Measurements from ENCODE around the gene SERPIND1.

SERPIND1 gene

DNA sequence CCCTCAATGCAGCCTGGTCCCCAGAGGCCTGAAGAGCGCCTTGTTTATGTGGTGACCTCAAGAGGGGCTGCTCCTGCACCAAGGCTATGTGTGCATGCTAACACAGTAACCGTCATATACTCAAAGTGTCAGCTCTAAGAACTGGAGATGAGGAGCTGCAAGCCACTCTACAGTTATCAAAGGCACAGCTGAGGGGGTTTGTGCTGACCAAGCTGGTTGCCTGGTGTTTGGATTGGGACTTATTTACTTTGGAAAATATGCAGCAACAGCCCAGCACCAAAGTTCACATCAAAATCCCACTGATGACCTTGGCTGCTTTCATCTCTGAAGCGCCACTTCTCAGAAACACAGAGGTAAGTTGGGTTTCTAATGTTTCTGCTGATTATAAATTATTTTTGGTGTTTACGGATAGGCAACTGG lies at the start of gene SERPIND1:
Gene SERPIND1 (plus strand): TSS at position 321 of the 420 bp plus-strand sequence. CDS start 5,200 bp downstream, outside the sequence.
- peaks cover 18% of the 10 kb centered on the region for H3K36me3 Mint-ChIP-seq (ENCODE audit: low read depth)
- no peak within 1 kb of the TSS for H3K4me3 Mint-ChIP-seq
- H3K9me3 Mint-ChIP-seq: no peaks in the 10 kb centered on the region
- H3K27ac Mint-ChIP-seq: no peak within 1 kb of the TSS
- TF ChIP-seq CTCF (IDR thresholded peaks at IDR 0.05): no peak
- H3K4me1 Mint-ChIP-seq: peaks cover 3% of the 10 kb centered on the region
- H3K27me3 Mint-ChIP-seq (ENCODE audit: low read depth, poor library complexity): peaks cover 12% of the 10 kb centered on the region
- no peak for DNase-seq

DNA sequence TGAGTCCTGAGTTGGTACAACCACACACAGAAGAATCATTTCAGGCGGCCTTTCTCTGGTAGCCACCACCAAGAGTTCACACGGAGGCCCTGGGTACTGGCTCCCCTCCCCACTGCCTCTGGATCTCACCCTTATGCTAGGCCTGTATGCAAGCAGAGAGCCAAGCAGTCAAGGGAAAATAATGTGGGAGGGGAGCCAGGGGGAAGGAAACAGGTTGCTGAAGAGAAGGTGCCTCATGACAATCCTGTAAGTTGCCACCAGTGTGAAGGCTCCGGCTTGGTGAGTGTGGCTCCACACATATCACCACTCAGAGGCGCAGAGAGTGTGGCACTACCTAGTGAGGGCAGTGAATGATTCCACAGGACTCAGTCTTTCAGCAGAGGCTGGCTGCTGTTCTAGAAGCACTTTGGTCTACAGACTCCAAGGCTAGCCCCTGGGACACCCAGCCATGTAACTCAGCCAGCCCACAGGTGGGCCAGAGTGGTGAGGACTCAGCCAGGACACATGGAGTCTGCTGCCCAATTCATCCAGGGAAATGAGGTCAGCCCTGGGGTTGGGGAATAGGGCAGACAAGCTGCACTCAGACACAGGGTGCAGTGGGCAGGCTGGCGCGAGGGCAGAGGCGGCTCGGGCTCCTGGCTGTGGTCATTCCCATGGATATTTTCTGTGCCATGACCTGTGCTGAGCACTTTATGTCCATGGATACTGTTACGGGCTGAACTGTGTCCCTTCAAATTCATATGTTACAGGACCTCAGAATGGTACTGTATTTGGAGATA lies 49.0 kb upstream of the SERPIND1 start:
- H3K27me3 Mint-ChIP-seq (ENCODE audit: low read depth, poor library complexity): peaks cover 2% of the 10 kb centered on the region
- H3K27ac Mint-ChIP-seq: no peak overlapping the region
- H3K4me3 Mint-ChIP-seq: no peak overlapping the region
- no peaks in the 10 kb centered on the region for H3K4me1 Mint-ChIP-seq
- no peaks in the 10 kb centered on the region for H3K9me3 Mint-ChIP-seq
- no peak for TF ChIP-seq CTCF (IDR thresholded peaks at IDR 0.05)
- peaks cover 32% of the 10 kb centered on the region for H3K36me3 Mint-ChIP-seq (ENCODE audit: low read depth)
- DNase-seq: no peak

DNA sequence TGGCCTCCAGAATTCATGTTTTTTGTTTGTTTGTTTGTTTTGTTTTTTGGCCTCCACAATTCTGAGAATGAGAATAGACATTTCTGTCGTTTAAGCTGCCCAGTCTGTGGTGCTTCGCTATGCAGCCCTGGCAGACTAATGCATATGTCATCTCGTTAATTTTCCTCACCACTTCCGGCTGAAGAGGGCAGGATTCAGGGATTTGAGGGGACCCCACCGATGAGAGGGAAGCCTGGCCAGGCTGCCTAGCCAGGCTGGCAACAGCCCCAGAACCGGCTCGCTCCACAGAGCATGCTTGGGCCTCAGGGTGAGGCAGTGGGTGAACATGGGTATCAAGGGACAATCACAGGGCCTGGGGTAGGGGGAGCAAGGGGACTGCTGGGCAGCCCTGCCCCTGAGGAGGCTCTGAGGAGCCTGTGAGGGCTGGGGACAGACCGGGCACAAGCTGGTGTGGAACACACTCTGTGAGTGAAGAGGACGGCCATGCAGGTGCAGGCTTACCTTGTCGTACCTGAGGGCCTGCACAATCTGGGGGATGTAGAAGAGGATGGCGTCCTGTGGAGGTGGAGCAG lies 47.8 kb upstream of the SERPIND1 start:
- TF ChIP-seq CTCF (IDR thresholded peaks at IDR 0.05): no peak
- H3K4me3 Mint-ChIP-seq: no peak overlapping the region
- peaks cover 21% of the 10 kb centered on the region for H3K36me3 Mint-ChIP-seq (ENCODE audit: low read depth)
- H3K9me3 Mint-ChIP-seq: no peaks in the 10 kb centered on the region
- DNase-seq: no peak
- no peaks in the 10 kb centered on the region for H3K4me1 Mint-ChIP-seq
- H3K27ac Mint-ChIP-seq: no peak overlapping the region
- H3K27me3 Mint-ChIP-seq (ENCODE audit: low read depth, poor library complexity): peaks cover 2% of the 10 kb centered on the region

- H3K36me3 Mint-ChIP-seq (ENCODE audit: low read depth): peaks cover 14% of the 10 kb centered on the region
- DNase-seq: no peak
- no peak overlapping the region for H3K4me3 Mint-ChIP-seq
- no peaks in the 10 kb centered on the region for H3K9me3 Mint-ChIP-seq
- H3K27ac Mint-ChIP-seq: no peak overlapping the region
- no peaks in the 10 kb centered on the region for H3K27me3 Mint-ChIP-seq (ENCODE audit: low read depth, poor library complexity)
- no peak for TF ChIP-seq CTCF (IDR thresholded peaks at IDR 0.05)
- H3K4me1 Mint-ChIP-seq: no peaks in the 10 kb centered on the region
Measured at GRCh38 chr22:20727118-20728015, 46.5 kb upstream of the SERPIND1 start.

GRCh38 chr22:20728523-20729190 lies 45.3 kb upstream of the SERPIND1 start:
- Mint-ChIP-seq H3K4me1 (no peaks in the 10 kb centered on the region), H3K9me3 (no peaks in the 10 kb centered on the region), H3K27ac (no peak overlapping the region), H3K27me3 (ENCODE audit: low read depth, poor library complexity) (no peaks in the 10 kb centered on the region), H3K36me3 (ENCODE audit: low read depth) (peaks cover 8% of the 10 kb centered on the region), H3K4me3 (no peak overlapping the region)
- TF ChIP-seq CTCF (IDR thresholded peaks at IDR 0.05): no peak
- DNase-seq: no peak
